ENCODE results near the gene KRT86.

KRT86 gene

GRCh38 chr12:52232674-52233461 is 41.6 kb upstream of the KRT86 start, which contains the start of gene KRT7:
TSS of gene KRT7 (plus strand) at chr12:52233243. CDS start at chr12:52233297, 54 bp downstream.
- Histone ChIP-seq H3K4me3 (ENCODE audit: low read depth, low read length) (no peak within 1 kb of the TSS), H3K4me1 (ENCODE audit: control insufficient read depth, insufficient read depth, low read length) (no peaks in the 10 kb centered on the region), H3K36me3 (ENCODE audit: control insufficient read depth in 2 of 2, insufficient read depth in 1 of 2, low read length in 2 of 2) (no peaks in the 10 kb centered on the region), H3K27ac (ENCODE audit: extremely low read depth, low read depth, low read length) (no peak within 1 kb of the TSS), H3K9me3 (ENCODE audit: control insufficient read depth, insufficient read depth, low read depth, low read length) (no peaks in the 10 kb centered on the region)
- TF ChIP-seq ZXDB (tag by site-specific recombination; IDR thresholded peaks at IDR 0.05) (no peak), ZNF146 (tag by site-specific recombination; IDR thresholded peaks at IDR 0.05) (no peak), ZNF654 (tag by site-specific recombination; IDR thresholded peaks at IDR 0.05; ENCODE audit: low read depth) (no peak), ZNF148 (tag by site-specific recombination; IDR thresholded peaks at IDR 0.05; ENCODE audit: borderline replicate concordance) (no peak), ZNF24 (tag by site-specific recombination; IDR thresholded peaks at IDR 0.05) (no peak), ZNF354C (tag by site-specific recombination; IDR thresholded peaks at IDR 0.05; ENCODE audit: borderline replicate concordance, low read depth) (no peak), ZNF473 (tag by site-specific recombination; IDR thresholded peaks at IDR 0.05) (no peak), ZFP3 (tag by site-specific recombination; IDR thresholded peaks at IDR 0.05; ENCODE audit: low read depth) (no peak), ZNF843 (tag by site-specific recombination; IDR thresholded peaks at IDR 0.05) (no peak), ZSCAN30 (tag by site-specific recombination; IDR thresholded peaks at IDR 0.05) (no peak), ZNF175 (tag by site-specific recombination; IDR thresholded peaks at IDR 0.05) (no peak)
- TF ChIP-seq, protein P1, sequence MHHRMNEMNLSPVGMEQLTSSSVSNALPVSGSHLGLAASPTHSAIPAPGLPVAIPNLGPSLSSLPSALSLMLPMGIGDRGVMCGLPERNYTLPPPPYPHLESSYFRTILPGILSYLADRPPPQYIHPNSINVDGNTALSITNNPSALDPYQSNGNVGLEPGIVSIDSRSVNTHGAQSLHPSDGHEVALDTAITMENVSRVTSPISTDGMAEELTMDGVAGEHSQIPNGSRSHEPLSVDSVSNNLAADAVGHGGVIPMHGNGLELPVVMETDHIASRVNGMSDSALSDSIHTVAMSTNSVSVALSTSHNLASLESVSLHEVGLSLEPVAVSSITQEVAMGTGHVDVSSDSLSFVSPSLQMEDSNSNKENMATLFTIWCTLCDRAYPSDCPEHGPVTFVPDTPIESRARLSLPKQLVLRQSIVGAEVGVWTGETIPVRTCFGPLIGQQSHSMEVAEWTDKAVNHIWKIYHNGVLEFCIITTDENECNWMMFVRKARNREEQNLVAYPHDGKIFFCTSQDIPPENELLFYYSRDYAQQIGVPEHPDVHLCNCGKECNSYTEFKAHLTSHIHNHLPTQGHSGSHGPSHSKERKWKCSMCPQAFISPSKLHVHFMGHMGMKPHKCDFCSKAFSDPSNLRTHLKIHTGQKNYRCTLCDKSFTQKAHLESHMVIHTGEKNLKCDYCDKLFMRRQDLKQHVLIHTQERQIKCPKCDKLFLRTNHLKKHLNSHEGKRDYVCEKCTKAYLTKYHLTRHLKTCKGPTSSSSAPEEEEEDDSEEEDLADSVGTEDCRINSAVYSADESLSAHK (tag by site-specific recombination; IDR thresholded peaks at IDR 0.05), result no peak
- TF ChIP-seq, protein P2, sequence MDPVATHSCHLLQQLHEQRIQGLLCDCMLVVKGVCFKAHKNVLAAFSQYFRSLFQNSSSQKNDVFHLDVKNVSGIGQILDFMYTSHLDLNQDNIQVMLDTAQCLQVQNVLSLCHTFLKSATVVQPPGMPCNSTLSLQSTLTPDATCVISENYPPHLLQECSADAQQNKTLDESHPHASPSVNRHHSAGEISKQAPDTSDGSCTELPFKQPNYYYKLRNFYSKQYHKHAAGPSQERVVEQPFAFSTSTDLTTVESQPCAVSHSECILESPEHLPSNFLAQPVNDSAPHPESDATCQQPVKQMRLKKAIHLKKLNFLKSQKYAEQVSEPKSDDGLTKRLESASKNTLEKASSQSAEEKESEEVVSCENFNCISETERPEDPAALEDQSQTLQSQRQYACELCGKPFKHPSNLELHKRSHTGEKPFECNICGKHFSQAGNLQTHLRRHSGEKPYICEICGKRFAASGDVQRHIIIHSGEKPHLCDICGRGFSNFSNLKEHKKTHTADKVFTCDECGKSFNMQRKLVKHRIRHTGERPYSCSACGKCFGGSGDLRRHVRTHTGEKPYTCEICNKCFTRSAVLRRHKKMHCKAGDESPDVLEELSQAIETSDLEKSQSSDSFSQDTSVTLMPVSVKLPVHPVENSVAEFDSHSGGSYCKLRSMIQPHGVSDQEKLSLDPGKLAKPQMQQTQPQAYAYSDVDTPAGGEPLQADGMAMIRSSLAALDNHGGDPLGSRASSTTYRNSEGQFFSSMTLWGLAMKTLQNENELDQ (tag by site-specific recombination; IDR thresholded peaks at IDR 0.05; ENCODE audit: low read depth), result no peak
- POLR2A ChIA-PET, result no interaction called here
- CTCF ChIA-PET, result interaction anchor here (0.6 kb wide), 3 partner anchors 12 to 861 kb away, joined by 3 read pairs; no protein-coding TSS in a partner anchor

DNA sequence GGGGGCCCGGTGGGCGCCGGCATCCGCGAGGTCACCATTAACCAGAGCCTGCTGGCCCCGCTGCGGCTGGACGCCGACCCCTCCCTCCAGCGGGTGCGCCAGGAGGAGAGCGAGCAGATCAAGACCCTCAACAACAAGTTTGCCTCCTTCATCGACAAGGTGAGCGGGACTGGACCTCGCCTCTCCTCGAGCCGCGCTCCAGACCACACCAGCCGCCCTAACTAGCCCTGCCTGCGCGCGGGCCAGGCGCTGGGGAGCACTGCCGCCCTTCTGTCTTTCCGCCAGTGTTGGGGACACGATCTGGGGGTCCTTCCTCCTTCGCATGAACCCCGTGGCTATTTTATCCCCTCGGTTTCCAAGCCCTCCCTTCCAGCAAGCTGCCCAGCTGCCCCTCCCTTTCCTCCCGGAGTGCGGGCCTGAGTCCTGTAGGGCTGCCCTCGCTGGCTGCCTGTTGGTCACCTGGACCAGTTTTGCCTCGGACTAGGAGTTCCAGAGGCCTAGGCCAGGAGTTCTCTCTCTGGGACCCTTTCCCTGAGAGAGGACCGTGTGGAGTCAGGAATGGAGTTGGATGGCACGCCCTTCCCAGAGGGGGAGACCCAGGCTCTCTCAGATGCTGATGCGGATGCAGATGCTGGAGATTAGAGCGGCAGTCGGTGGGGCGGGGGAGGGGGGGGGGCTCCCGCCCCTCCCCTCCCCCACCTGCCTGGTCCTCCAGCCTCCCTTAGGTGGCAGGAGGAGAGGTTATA is 40.8 kb upstream of the KRT86 start:
- ChIA-PET CTCF (interaction anchor here (0.6 to 6.5 kb wide), 3 partner anchors 12 to 862 kb away, joined by 3 to 29 read pairs (median 4); no protein-coding TSS in a partner anchor), POLR2A (no interaction called here)
- Histone ChIP-seq H3K27ac (ENCODE audit: extremely low read depth, low read depth, low read length) (no peak overlapping the region), H3K4me3 (ENCODE audit: low read depth, low read length) (no peak overlapping the region), H3K36me3 (ENCODE audit: control insufficient read depth in 2 of 2, insufficient read depth in 1 of 2, low read length in 2 of 2) (no peaks in the 10 kb centered on the region), H3K4me1 (ENCODE audit: control insufficient read depth, insufficient read depth, low read length) (no peaks in the 10 kb centered on the region), H3K9me3 (ENCODE audit: control insufficient read depth, insufficient read depth, low read depth, low read length) (no peaks in the 10 kb centered on the region)
- TF ChIP-seq ZNF768 (tag by site-specific recombination; IDR thresholded peaks at IDR 0.05), result no peak
